ENCODE data around the gene FPGS. TPM values are rescaled to one million over a fixed set of nuclear protein-coding genes. Genes with fewer than 3 reads are reported as not detected.

FPGS gene
- total and polyA plus RNA-seq, 5 donors from 2014 or later: 40.1 to 64.7 (median 46.8) TPM

GRCh38 chr9:127767909-127768331, 34.8 kb upstream of the FPGS start:
- peaks cover 67% of the 10 kb centered on the region for H3K4me1 ChIP-seq (ENCODE audit: control insufficient read depth, insufficient read depth, low read length, poor library complexity, severe bottlenecking)
- peak overlapping the region; percentile 97 for H3K27ac ChIP-seq (ENCODE audit: insufficient read depth, low read length, poor library complexity, severe bottlenecking)
- no peaks in the 10 kb centered on the region for H3K9me3 Mint-ChIP-seq
- no peaks in the 10 kb centered on the region for H3K9me3 ChIP-seq (ENCODE audit: control insufficient read depth in 2 of 2, low read length in 2 of 2)
- peaks cover 30% of the 10 kb centered on the region for H3K36me3 Mint-ChIP-seq
- H3K4me3 ChIP-seq (ENCODE audit: low read depth, low read length): peak overlapping the region; percentile 71
- no peak for ATAC-seq (ENCODE audit: low read depth in 2 of 2)
- DNase-seq: no peak
- peaks cover 12% of the 10 kb centered on the region for H3K36me3 ChIP-seq (ENCODE audit: control insufficient read depth, insufficient read depth, low read length)
- H3K27me3 ChIP-seq (ENCODE audit: control insufficient read depth, insufficient read depth, low read length): no peaks in the 10 kb centered on the region
- H3K27me3 Mint-ChIP-seq: no peaks in the 10 kb centered on the region
- H3K27ac Mint-ChIP-seq: peak overlapping the region; percentile 95 to 97 (median 97)
- H3K4me1 Mint-ChIP-seq: peaks cover 9 to 97% (median 59%) of the 10 kb centered on the region in 4 donors
- H3K4me3 Mint-ChIP-seq: peak overlapping the region in 3 of 4 donors; percentile 80 to 89 (median 83)

- H3K9me3 ChIP-seq (ENCODE audit: control insufficient read depth in 2 of 2, low read length in 2 of 2): no peaks in the 10 kb centered on the region
- peak overlapping the region; percentile 22 for H3K4me3 ChIP-seq (ENCODE audit: low read depth, low read length)
- peak overlapping the region; percentile 85 to 97 (median 95) for H3K27ac Mint-ChIP-seq
- H3K36me3 Mint-ChIP-seq: peaks cover 27% of the 10 kb centered on the region
- H3K27me3 Mint-ChIP-seq: no peaks in the 10 kb centered on the region
- H3K4me3 Mint-ChIP-seq: peak overlapping the region; percentile 40 to 83 (median 66)
- H3K36me3 ChIP-seq (ENCODE audit: control insufficient read depth, insufficient read depth, low read length): peaks cover 16% of the 10 kb centered on the region
- ATAC-seq (ENCODE audit: low read depth in 2 of 2) (no peak), DNase-seq (no peak)
- peaks cover 2 to 96% (median 53%) of the 10 kb centered on the region in 4 donors for H3K4me1 Mint-ChIP-seq
- H3K9me3 Mint-ChIP-seq: no peaks in the 10 kb centered on the region
- no peaks in the 10 kb centered on the region for H3K27me3 ChIP-seq (ENCODE audit: control insufficient read depth, insufficient read depth, low read length)
- peak overlapping the region; percentile 97 for H3K27ac ChIP-seq (ENCODE audit: insufficient read depth, low read length, poor library complexity, severe bottlenecking)
- peaks cover 67% of the 10 kb centered on the region for H3K4me1 ChIP-seq (ENCODE audit: control insufficient read depth, insufficient read depth, low read length, poor library complexity, severe bottlenecking)
Observed at GRCh38 chr9:127768698-127769097, 34.0 kb upstream of the FPGS start.

GRCh38 chr9:127769101-127769500, 33.6 kb upstream of the FPGS start:
- Mint-ChIP-seq H3K4me1 (peaks cover 0 to 96% (median 51%) of the 10 kb centered on the region in 4 donors), H3K27ac (peak overlapping the region; percentile 85 to 97 (median 95)), H3K36me3 (peaks cover 30% of the 10 kb centered on the region), H3K9me3 (no peaks in the 10 kb centered on the region), H3K27me3 (no peaks in the 10 kb centered on the region), H3K4me3 (peak overlapping the region; percentile 40 to 83 (median 66))
- H3K27me3 ChIP-seq (ENCODE audit: control insufficient read depth, insufficient read depth, low read length): no peaks in the 10 kb centered on the region
- H3K4me3 ChIP-seq (ENCODE audit: low read depth, low read length): peak overlapping the region; percentile 22
- H3K9me3 ChIP-seq (ENCODE audit: control insufficient read depth in 2 of 2, low read length in 2 of 2): no peaks in the 10 kb centered on the region
- H3K36me3 ChIP-seq (ENCODE audit: control insufficient read depth, insufficient read depth, low read length): peaks cover 20% of the 10 kb centered on the region
- H3K4me1 ChIP-seq (ENCODE audit: control insufficient read depth, insufficient read depth, low read length, poor library complexity, severe bottlenecking): peaks cover 71% of the 10 kb centered on the region
- peak overlapping the region; percentile 97 for H3K27ac ChIP-seq (ENCODE audit: insufficient read depth, low read length, poor library complexity, severe bottlenecking)
- DNase-seq: no peak
- no peak for ATAC-seq (ENCODE audit: low read depth in 2 of 2)

GRCh38 chr9:127769929-127770582, 32.6 kb upstream of the FPGS start:
- peaks cover 71% of the 10 kb centered on the region for H3K4me1 ChIP-seq (ENCODE audit: control insufficient read depth, insufficient read depth, low read length, poor library complexity, severe bottlenecking)
- peaks cover 0 to 93% (median 48%) of the 10 kb centered on the region in 4 donors for H3K4me1 Mint-ChIP-seq

GRCh38 chr9:127770583-127770904, 32.1 kb upstream of the FPGS start:
- DNase-seq: no peak
- H3K4me3 ChIP-seq (ENCODE audit: low read depth, low read length): peak overlapping the region; percentile 79
- H3K36me3 ChIP-seq (ENCODE audit: control insufficient read depth, insufficient read depth, low read length): peaks cover 26% of the 10 kb centered on the region
- Mint-ChIP-seq H3K4me1 (peaks cover 0 to 88% (median 45%) of the 10 kb centered on the region in 4 donors), H3K36me3 (peaks cover 27% of the 10 kb centered on the region), H3K27me3 (no peaks in the 10 kb centered on the region), H3K9me3 (no peaks in the 10 kb centered on the region), H3K4me3 (peak overlapping the region; percentile 87 to 95 (median 93)), H3K27ac (peak overlapping the region; percentile 95 to 97 (median 95))
- peak overlapping the region; percentile 97 for H3K27ac ChIP-seq (ENCODE audit: insufficient read depth, low read length, poor library complexity, severe bottlenecking)
- no peak for ATAC-seq (ENCODE audit: low read depth in 2 of 2)
- H3K27me3 ChIP-seq (ENCODE audit: control insufficient read depth, insufficient read depth, low read length): no peaks in the 10 kb centered on the region
- no peaks in the 10 kb centered on the region for H3K9me3 ChIP-seq (ENCODE audit: control insufficient read depth in 2 of 2, low read length in 2 of 2)
- H3K4me1 ChIP-seq (ENCODE audit: control insufficient read depth, insufficient read depth, low read length, poor library complexity, severe bottlenecking): peaks cover 76% of the 10 kb centered on the region

More at GRCh38 chr9:127769929-127770582, 32.6 kb upstream of the FPGS start:
- no peaks in the 10 kb centered on the region for H3K9me3 ChIP-seq (ENCODE audit: control insufficient read depth in 2 of 2, low read length in 2 of 2)
- ATAC-seq (ENCODE audit: low read depth in 2 of 2) (no peak), DNase-seq (no peak)
- peak overlapping the region; percentile 95 to 97 (median 95) for H3K27ac Mint-ChIP-seq
- H3K4me3 ChIP-seq (ENCODE audit: low read depth, low read length): peak overlapping the region; percentile 79
- peak overlapping the region; percentile 97 for H3K27ac ChIP-seq (ENCODE audit: insufficient read depth, low read length, poor library complexity, severe bottlenecking)
- H3K27me3 ChIP-seq (ENCODE audit: control insufficient read depth, insufficient read depth, low read length): no peaks in the 10 kb centered on the region
- no peaks in the 10 kb centered on the region for H3K9me3 Mint-ChIP-seq
- peak overlapping the region; percentile 87 to 95 (median 93) for H3K4me3 Mint-ChIP-seq
- H3K27me3 Mint-ChIP-seq: no peaks in the 10 kb centered on the region
- peaks cover 26% of the 10 kb centered on the region for H3K36me3 ChIP-seq (ENCODE audit: control insufficient read depth, insufficient read depth, low read length)
- peaks cover 32% of the 10 kb centered on the region for H3K36me3 Mint-ChIP-seq

- DNase-seq: peak; percentile 91 to 98 (median 91)
- peak overlapping the region; percentile 87 to 95 (median 93) for H3K4me3 Mint-ChIP-seq
- peaks cover 26% of the 10 kb centered on the region for H3K36me3 ChIP-seq (ENCODE audit: control insufficient read depth, insufficient read depth, low read length)
- ATAC-seq (ENCODE audit: low read depth in 2 of 2): peak; percentile 88 to 89
- no peaks in the 10 kb centered on the region for H3K27me3 ChIP-seq (ENCODE audit: control insufficient read depth, insufficient read depth, low read length)
- H3K27ac ChIP-seq (ENCODE audit: insufficient read depth, low read length, poor library complexity, severe bottlenecking): peak overlapping the region; percentile 97
- no peaks in the 10 kb centered on the region for H3K27me3 Mint-ChIP-seq
- H3K36me3 Mint-ChIP-seq: peaks cover 24% of the 10 kb centered on the region
- no peaks in the 10 kb centered on the region for H3K9me3 Mint-ChIP-seq
- no peaks in the 10 kb centered on the region for H3K9me3 ChIP-seq (ENCODE audit: control insufficient read depth in 2 of 2, low read length in 2 of 2)
- H3K4me3 ChIP-seq (ENCODE audit: low read depth, low read length): peak overlapping the region; percentile 79
- H3K27ac Mint-ChIP-seq: peak overlapping the region; percentile 95 to 97 (median 95)
- H3K4me1 ChIP-seq (ENCODE audit: control insufficient read depth, insufficient read depth, low read length, poor library complexity, severe bottlenecking): peaks cover 76% of the 10 kb centered on the region
- H3K4me1 Mint-ChIP-seq: peaks cover 0 to 84% (median 42%) of the 10 kb centered on the region in 4 donors
Observed at GRCh38 chr9:127770905-127771569, 31.6 kb upstream of the FPGS start.

- peak overlapping the region; percentile 24 for H3K4me3 ChIP-seq (ENCODE audit: low read depth, low read length)
- no peaks in the 10 kb centered on the region for H3K9me3 Mint-ChIP-seq
- no peak for ATAC-seq (ENCODE audit: low read depth in 2 of 2)
- H3K4me1 Mint-ChIP-seq: peaks cover 0 to 84% (median 39%) of the 10 kb centered on the region in 4 donors
- peak overlapping the region; percentile 87 to 95 (median 93) for H3K4me3 Mint-ChIP-seq
- H3K36me3 ChIP-seq (ENCODE audit: control insufficient read depth, insufficient read depth, low read length): peaks cover 22% of the 10 kb centered on the region
- no peaks in the 10 kb centered on the region for H3K27me3 ChIP-seq (ENCODE audit: control insufficient read depth, insufficient read depth, low read length)
- H3K27me3 Mint-ChIP-seq: no peaks in the 10 kb centered on the region
- no peaks in the 10 kb centered on the region for H3K9me3 ChIP-seq (ENCODE audit: control insufficient read depth in 2 of 2, low read length in 2 of 2)
- H3K36me3 Mint-ChIP-seq: peaks cover 17% of the 10 kb centered on the region
- no peak for DNase-seq
- peaks cover 77% of the 10 kb centered on the region for H3K4me1 ChIP-seq (ENCODE audit: control insufficient read depth, insufficient read depth, low read length, poor library complexity, severe bottlenecking)
- peak overlapping the region; percentile 95 to 97 (median 95) for H3K27ac Mint-ChIP-seq
- peak overlapping the region; percentile 97 for H3K27ac ChIP-seq (ENCODE audit: insufficient read depth, low read length, poor library complexity, severe bottlenecking)
Observed at GRCh38 chr9:127771570-127772189, 31.0 kb upstream of the FPGS start.

Data from CD4-positive, CD25-positive, alpha-beta regulatory T cell (primary cell).